GM23248 (cell line): ENCODE results near the gene NTRK2. TPM values are rescaled to one million over a fixed set of nuclear protein-coding genes. Genes with fewer than 3 reads are reported as not detected.

ENCODE experiments used
- DNase-seq: peaks from one replicate; pipeline ENCODE4 v3.0.0-alpha.2; 2015
- H2AFZ ChIP-seq: fragments of 200-600 bp; sonication (generic); 2 replicates; pipeline ENCODE4 v1.6.1; 2016; ENCODE audit warnings: antibody characterized with exemption
- H3F3A ChIP-seq: fragments of 200-600 bp; sonication (generic); 2 replicates; pipeline ENCODE4 v1.6.1; 2016; ENCODE audit warnings: mild to moderate bottlenecking, antibody characterized with exemption, mixed run types; ENCODE audit not compliant: insufficient read depth
- H3K27ac ChIP-seq: fragments of 200-600 bp; sonication (generic); 2 replicates; pipeline ENCODE4 v1.5.1; 2016; ENCODE audit warnings: mild to moderate bottlenecking
- H3K27me3 ChIP-seq: fragments of 200-600 bp; sonication (generic); replicated peaks from 2 replicates; pipeline ENCODE4 v1.6.1; 2016; ENCODE audit warnings: mild to moderate bottlenecking; ENCODE audit not compliant: insufficient read depth
- H3K36me3 ChIP-seq: fragments of 200-600 bp; sonication (generic); 2 replicates; pipeline ENCODE4 v1.6.1; 2016; ENCODE audit warnings: low read depth, mild to moderate bottlenecking
- H3K4me1 ChIP-seq: fragments of 200-600 bp; sonication (generic); 2 replicates; pipeline ENCODE4 v1.6.1; 2016; ENCODE audit warnings: mild to moderate bottlenecking; ENCODE audit not compliant: insufficient read depth
- H3K4me2 ChIP-seq: fragments of 200-600 bp; sonication (generic); one replicate; pipeline ENCODE4 v1.6.1; 2016; ENCODE audit warnings: mild to moderate bottlenecking; ENCODE audit not compliant: unreplicated experiment
- H3K4me3 ChIP-seq: fragments of 200-600 bp; sonication (generic); 2 replicates; pipeline ENCODE4 v1.5.1; 2016; ENCODE audit warnings: mild to moderate bottlenecking
- H3K79me2 ChIP-seq: fragments of 200-600 bp; sonication (generic); 2 replicates; pipeline ENCODE4 v1.6.1; 2016; ENCODE audit warnings: mild to moderate bottlenecking; ENCODE audit not compliant: insufficient read depth
- H3K9ac ChIP-seq: fragments of 200-600 bp; sonication (generic); 2 replicates; pipeline ENCODE4 v1.6.1; 2016; ENCODE audit warnings: mild to moderate bottlenecking
- H3K9me2 ChIP-seq: fragments of 200-600 bp; sonication (generic); 2 replicates; pipeline ENCODE4 v1.6.1; 2016; ENCODE audit warnings: mixed run types, mild to moderate bottlenecking, moderate library complexity; ENCODE audit not compliant: insufficient read depth
- H3K9me3 ChIP-seq: fragments of 200-600 bp; sonication (generic); one replicate; pipeline ENCODE4 v1.6.1; 2017; ENCODE audit warnings: low read depth
- H4K20me1 ChIP-seq: fragments of 200-600 bp; sonication (generic); 2 replicates; pipeline ENCODE4 v1.6.0; 2016; ENCODE audit not compliant: insufficient read depth
- EZH2 ChIP-seq: fragments of 200-600 bp; sonication (generic); IDR thresholded peaks from 2 replicates; pipeline ENCODE4 v1.6.1; 2018; ENCODE audit warnings: antibody characterized with exemption, mild to moderate bottlenecking; ENCODE audit not compliant: insufficient read depth, poor library complexity, severe bottlenecking
- EZH2phosphoT487 ChIP-seq: fragments of 200-600 bp; sonication (generic); IDR thresholded peaks from 2 replicates; pipeline ENCODE4 v1.6.1; 2018; ENCODE audit warnings: antibody characterized with exemption, moderate library complexity, mild to moderate bottlenecking, low read depth; ENCODE audit not compliant: insufficient read depth
- WGBS, 2 experiments: methylation state at CpG; one replicate each; pipeline ENCODE4 v1.1.6; 2015 to 2017; ENCODE audit warnings: low lambda C conversion rate in 2 of 2, low coverage in 1 of 2; ENCODE audit errors: missing lambda C conversion rate in 2 of 2; 5-methylcytosine and 5-hydroxymethylcytosine counted together
- in situ Hi-C: fragments of 300-500 bp; cut with MboI; formaldehyde crosslinking; loops from 2 replicates; pipeline ENCODE4 v1.15.0; 2020
- polyA plus RNA-seq: library from polyadenylated mRNA; unstranded; fragments of >200 nt; fragmentation: Nextera tagmentation; extraction: Ambion mirVana; gene quantifications from 2 replicates; pipeline ENCODE4 v1.2.1, GENCODE V29; 2016
- total RNA-seq: library from RNA; depleted of rRNA; stranded (reverse); fragments of >200 nt; shearing (Covaris generic); gene quantifications from 2 replicates; pipeline ENCODE4 v1.2.3, GENCODE V29; 2014

Gene NTRK2
- total and polyA plus RNA-seq, 2 experiments from 2014 or later, result not detected

DNA sequence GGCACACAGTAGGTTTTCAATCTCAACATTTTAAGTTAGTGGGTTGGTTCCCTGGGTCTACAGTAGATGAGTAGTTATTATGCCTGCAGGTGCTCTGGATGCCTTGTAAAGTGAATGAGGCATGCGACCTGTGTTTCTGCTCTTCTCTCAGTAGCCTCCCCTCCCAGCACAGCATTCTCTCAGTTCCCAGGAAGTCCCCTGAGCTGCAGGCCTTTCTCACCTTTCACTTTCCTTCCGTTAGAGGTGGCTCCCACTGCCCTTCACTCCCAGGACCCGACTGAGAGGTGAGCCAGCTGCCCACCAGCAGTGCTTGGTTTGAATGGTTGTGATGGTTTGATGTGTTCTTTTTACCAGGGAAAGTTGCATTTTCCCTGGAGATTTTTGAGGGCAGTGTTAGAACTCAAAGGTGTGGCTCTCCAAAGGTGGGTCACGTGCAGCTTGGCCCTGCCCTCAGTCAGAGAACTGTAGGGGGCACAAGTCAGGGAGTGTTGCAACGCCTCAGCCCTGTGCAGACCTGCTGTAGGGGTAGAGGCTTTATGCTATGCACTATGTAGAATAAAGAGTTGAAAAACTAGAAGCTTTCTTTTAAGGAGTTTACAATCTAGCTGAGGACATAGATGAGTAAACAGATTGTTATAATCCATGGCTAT is 173.8 kb downstream of the NTRK2 start:
- no peaks in the 10 kb centered on the region for H3K9me2 ChIP-seq
- no peak overlapping the region for H3K4me3 ChIP-seq
- no peak for DNase-seq
- no peaks in the 10 kb centered on the region for H3K4me1 ChIP-seq
- no peaks in the 10 kb centered on the region for H3K79me2 ChIP-seq
- in situ Hi-C loops, result no loop called here
- no peaks in the 10 kb centered on the region for H3K9me3 ChIP-seq
- 50 to 53% methylated on average over 5 of the region's 5 CpGs for WGBS, 2 experiments
- no peak overlapping the region for H3K4me2 ChIP-seq
- no peak overlapping the region for H3K9ac ChIP-seq
- no peak for TF ChIP-seq EZH2
- TF ChIP-seq EZH2phosphoT487, result no peak
- H3K27ac ChIP-seq, result no peak overlapping the region
- H3K27me3 ChIP-seq, result no peaks in the 10 kb centered on the region
- no peak overlapping the region for H2AFZ ChIP-seq
- H3K36me3 ChIP-seq, result no peaks in the 10 kb centered on the region
- H4K20me1 ChIP-seq, result no peaks in the 10 kb centered on the region
- no peaks in the 10 kb centered on the region for H3F3A ChIP-seq

DNA sequence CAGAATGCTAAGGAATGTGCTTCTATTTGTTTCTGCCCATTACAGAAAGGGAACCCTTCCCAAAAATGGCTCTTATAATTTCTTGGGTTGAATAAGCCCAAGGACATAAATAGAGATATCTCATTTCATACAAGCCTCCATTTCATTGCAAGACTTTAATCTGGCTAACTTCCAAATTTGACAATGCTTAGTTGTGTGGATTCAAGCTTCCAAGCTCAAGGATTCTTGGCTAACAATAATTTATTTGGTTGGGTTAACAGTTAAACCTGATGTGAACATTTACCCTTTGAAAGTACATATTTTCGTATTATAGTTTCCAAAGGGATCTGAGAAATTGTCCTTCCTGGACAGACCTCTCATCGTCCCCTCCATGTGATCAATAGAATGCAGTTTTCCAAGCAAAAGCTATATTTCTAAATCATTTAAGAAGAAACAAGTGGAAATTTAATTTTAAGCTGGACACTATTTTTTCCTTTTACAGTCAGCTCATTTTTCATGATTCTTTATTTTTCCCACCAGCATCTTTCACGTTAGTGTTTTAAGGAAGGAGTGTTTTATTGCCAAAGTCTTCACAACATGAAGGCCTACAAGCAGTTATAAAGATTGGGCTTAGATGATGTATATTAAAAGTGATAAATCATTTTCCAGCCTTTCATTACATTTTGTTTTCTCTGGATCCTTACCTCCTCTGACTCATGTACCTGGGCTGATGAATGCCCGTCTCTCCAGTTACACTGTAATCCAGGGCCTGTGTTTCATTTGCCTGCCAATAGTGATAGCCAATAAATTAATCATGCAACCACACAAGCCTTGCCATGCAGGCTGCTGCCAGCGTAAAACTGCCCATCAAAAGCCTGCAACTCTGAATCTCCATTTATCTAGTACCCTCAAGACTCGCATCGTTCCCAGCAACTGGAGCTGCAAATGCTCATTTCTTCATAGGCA is 176.7 kb downstream of the NTRK2 start:
- H3K79me2 ChIP-seq, result no peaks in the 10 kb centered on the region
- no peaks in the 10 kb centered on the region for H3K9me3 ChIP-seq
- TF ChIP-seq EZH2phosphoT487, result no peak
- no peak for TF ChIP-seq EZH2

DNA sequence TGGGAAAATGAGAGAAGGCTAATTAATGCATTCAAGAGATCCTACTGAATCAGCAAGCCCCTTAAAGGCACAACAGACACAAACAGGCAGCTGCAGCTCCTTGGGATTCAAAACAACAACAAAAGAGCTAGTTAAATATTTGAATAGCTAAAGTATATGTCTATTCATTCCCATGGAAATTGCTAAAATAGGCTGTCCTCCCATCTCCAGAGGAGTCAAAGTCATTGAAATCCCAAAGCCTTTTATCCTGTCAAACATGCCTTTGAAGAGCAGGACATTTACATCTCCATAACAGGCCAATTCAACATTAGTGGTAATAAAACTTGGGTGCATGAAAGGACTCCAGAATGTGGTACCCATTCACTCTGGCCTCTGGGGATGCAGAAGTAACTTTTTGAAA is 177.4 kb downstream of the NTRK2 start:
- Histone ChIP-seq H3K4me2 (no peak overlapping the region), H3K9me3 (no peaks in the 10 kb centered on the region), H3K4me1 (peaks cover 4% of the 10 kb centered on the region), H3K4me3 (no peak overlapping the region), H3K79me2 (no peaks in the 10 kb centered on the region), H3F3A (no peaks in the 10 kb centered on the region), H3K9me2 (no peaks in the 10 kb centered on the region), H3K27ac (no peak overlapping the region), H3K9ac (no peak overlapping the region), H4K20me1 (no peaks in the 10 kb centered on the region), H3K27me3 (no peaks in the 10 kb centered on the region), H3K36me3 (no peaks in the 10 kb centered on the region), H2AFZ (no peak overlapping the region)
- in situ Hi-C loops, result no loop called here
- no peak for TF ChIP-seq EZH2
- no peak for TF ChIP-seq EZH2phosphoT487
- DNase-seq, result no peak

More for the DNA sequence above, 176.7 kb downstream of the NTRK2 start:
- no peaks in the 10 kb centered on the region for H3F3A ChIP-seq
- no peaks in the 10 kb centered on the region for H4K20me1 ChIP-seq
- no peaks in the 10 kb centered on the region for H3K36me3 ChIP-seq
- no peak overlapping the region for H3K9ac ChIP-seq
- no peak overlapping the region for H2AFZ ChIP-seq
- no peak for DNase-seq
- in situ Hi-C loops, result no loop called here
- no peak overlapping the region for H3K4me3 ChIP-seq
- H3K27me3 ChIP-seq, result no peaks in the 10 kb centered on the region
- no peaks in the 10 kb centered on the region for H3K4me1 ChIP-seq
- no peak overlapping the region for H3K4me2 ChIP-seq
- no peak overlapping the region for H3K27ac ChIP-seq
- WGBS, 2 experiments, result 76 to 79% methylated on average over 7 of the region's 7 CpGs
- H3K9me2 ChIP-seq, result no peaks in the 10 kb centered on the region

DNA sequence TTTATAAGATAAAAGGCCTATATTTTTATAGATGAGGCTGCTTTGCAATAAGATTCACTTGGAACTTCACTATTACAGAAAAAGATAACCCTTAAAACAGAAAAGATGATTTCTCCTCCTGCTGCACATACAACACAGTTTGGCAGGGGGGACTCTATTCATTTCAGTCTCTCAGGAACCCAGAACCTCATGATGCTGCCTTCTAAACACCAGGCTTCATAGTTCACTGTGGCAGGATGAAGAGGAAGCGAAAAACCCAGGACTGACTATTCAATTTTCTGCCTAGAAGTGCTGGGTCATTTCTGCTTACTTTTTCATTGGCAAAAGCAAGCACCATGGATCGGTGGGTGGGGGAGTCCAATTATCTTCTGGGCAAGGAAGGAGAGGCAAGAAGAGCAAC is 179.5 kb downstream of the NTRK2 start:
- Histone ChIP-seq H3K9ac (no peak overlapping the region), H3K4me2 (no peak overlapping the region), H3K4me3 (no peak overlapping the region), H3K4me1 (peaks cover 11% of the 10 kb centered on the region), H3K79me2 (no peaks in the 10 kb centered on the region), H3K9me3 (no peaks in the 10 kb centered on the region), H4K20me1 (no peaks in the 10 kb centered on the region), H3K9me2 (no peaks in the 10 kb centered on the region), H3F3A (peaks cover 8% of the 10 kb centered on the region), H3K27ac (no peak overlapping the region), H3K36me3 (no peaks in the 10 kb centered on the region), H2AFZ (no peak overlapping the region), H3K27me3 (no peaks in the 10 kb centered on the region)
- in situ Hi-C loops, result no loop called here
- WGBS, 2 experiments, result 74 to 75% methylated on average over 2 of the region's 2 CpGs
- TF ChIP-seq EZH2phosphoT487, result no peak
- no peak for TF ChIP-seq EZH2
- no peak for DNase-seq
